Keratinocyte (primary cell): ENCODE measurements around the gene PRSS50. TPM values are rescaled to one million over a fixed set of nuclear protein-coding genes. Genes with fewer than 3 reads are reported as not detected.
A peak's percentile ranks its signal among the peaks of the same experiment; 100 is the strongest.
"Not testable (repeated sequence)": the region's sequence is repeated elsewhere in the genome, so short reads cannot be mapped to it uniquely, and the experiment has no call there.

Source experiments
- DNase-seq: peaks from one replicate; pipeline ENCODE4 v3.0.0-alpha.2; 2011; ENCODE audit warnings: low read depth, missing footprints, low spot score
- FAIRE-seq: peaks from 2 replicates; lab custom pipeline; 2011; peaks lifted over from hg19 to GRCh38; lab: Jason Lieb, UNC
- H2AFZ ChIP-seq: 2 replicates; pipeline ENCODE4 v1.6.0; 2012; ENCODE audit warnings: low read length, control low read depth, inconsistent platforms; ENCODE audit not compliant: control insufficient read depth
- H3K27ac ChIP-seq: 2 replicates; pipeline ENCODE4 v1.5.1; 2011; ENCODE audit warnings: low read length; ENCODE audit not compliant: control insufficient read depth, insufficient read depth
- H3K27me3 ChIP-seq: 3 replicates; pipeline ENCODE4 v1.6.0; 2011; ENCODE audit warnings: low read length; ENCODE audit not compliant: control insufficient read depth, insufficient read depth; ENCODE audit errors: extremely low read depth
- H3K36me3 ChIP-seq, 2 experiments: 2 replicates in 1 of 2; 3 replicates in 1 of 2; pipeline ENCODE4 v1.5.1; 2011; ENCODE audit warnings: low read length in 2 of 2, mild to moderate bottlenecking in 1 of 2; ENCODE audit not compliant: control insufficient read depth in 2 of 2, insufficient read depth in 2 of 2; ENCODE audit errors: extremely low read depth in 1 of 2
- H3K4me1 ChIP-seq: 3 replicates; pipeline ENCODE4 v1.5.1; 2011; ENCODE audit warnings: low read length; ENCODE audit not compliant: control insufficient read depth, insufficient read depth; ENCODE audit errors: extremely low read depth
- H3K4me2 ChIP-seq: 3 replicates; pipeline ENCODE4 v1.6.0; 2011; ENCODE audit warnings: low read depth, low read length; ENCODE audit not compliant: control insufficient read depth, insufficient read depth; ENCODE audit errors: extremely low read depth
- H3K4me3 ChIP-seq, 3 experiments: fragments of 200-600 bp in 1 of 3; sonication (generic) in 1 of 3; 2 replicates in 2 of 3; 3 replicates in 1 of 3; pipeline ENCODE4 v1.5.1; 2011 to 2016; ENCODE audit warnings: low read length in 3 of 3, mild to moderate bottlenecking in 3 of 3, control low read depth in 2 of 3, inconsistent platforms in 1 of 3, low read depth in 1 of 3, mixed read lengths in 1 of 3, mixed run types in 1 of 3, moderate library complexity in 1 of 3; ENCODE audit not compliant: control insufficient read depth in 2 of 3, insufficient read depth in 2 of 3; ENCODE audit errors: extremely low read depth in 1 of 3
- H3K79me2 ChIP-seq: 2 replicates; pipeline ENCODE4 v1.6.0; 2012; ENCODE audit warnings: low read length; ENCODE audit not compliant: control insufficient read depth, insufficient read depth
- H3K9ac ChIP-seq: 3 replicates; pipeline ENCODE4 v1.6.0; 2011; ENCODE audit warnings: low read length; ENCODE audit not compliant: control insufficient read depth, insufficient read depth; ENCODE audit errors: extremely low read depth
- H3K9me1 ChIP-seq: 3 replicates; pipeline ENCODE4 v1.6.0; 2011; ENCODE audit warnings: low read length; ENCODE audit not compliant: control insufficient read depth, insufficient read depth; ENCODE audit errors: extremely low read depth
- H3K9me3 ChIP-seq: 2 replicates; pipeline ENCODE4 v1.5.1; 2012; ENCODE audit warnings: low read depth, low read length; ENCODE audit not compliant: control insufficient read depth
- H4K20me1 ChIP-seq: 3 replicates; pipeline ENCODE4 v1.6.0; 2011; ENCODE audit warnings: low read length; ENCODE audit not compliant: control insufficient read depth, insufficient read depth; ENCODE audit errors: extremely low read depth
- CTCF ChIP-seq, 3 experiments: IDR thresholded peaks in 1 of 3; conservative IDR thresholded peaks in 1 of 3; optimal IDR thresholded peaks in 1 of 3; 2 replicates in 2 of 3; 3 replicates in 1 of 3; pipeline versions ENCODE3 to v1.5.1; 2011; ENCODE audit warnings: low read length in 3 of 3, mild to moderate bottlenecking in 3 of 3, moderate library complexity in 2 of 3, control low read depth in 1 of 3, inconsistent platforms in 1 of 3; ENCODE audit not compliant: insufficient read depth in 2 of 3; ENCODE audit errors: extremely low read depth in 1 of 3
- EZH2 ChIP-seq: IDR thresholded peaks from one replicate; pipeline ENCODE4 v1.6.1; 2012; ENCODE audit warnings: inconsistent platforms, mild to moderate bottlenecking, low read length, moderate library complexity
- dilution Hi-C: fragments of 300-500 bp; cut with MboI; formaldehyde crosslinking; loops from one replicate; pipeline ENCODE4 v1.7.0; 2020; ENCODE audit warnings: low sequenced_read_pairs; ENCODE audit not compliant: extremely low pct_ligation_motif_present
- polyA plus RNA-seq, 5 experiments: library from polyadenylated mRNA; depleted of rRNA in 3 of 5; stranded (reverse) in 3 of 5; stranded (forward) in 1 of 5; unstranded in 1 of 5; fragments of >200 nt; gene quantifications; 1 replicate in 1 of 5; 2 replicates in 3 of 5; 3 replicates in 1 of 5; pipeline versions ENCODE4 v1.2.1 to v1.2.3, GENCODE V29; 2011 to 2012; ENCODE audit warnings: missing spikeins in 2 of 5, low read depth in 1 of 5, low replicate concordance in 1 of 5

Gene PRSS50
- polyA plus RNA-seq, 1 donor (not counting 4 experiments of a cell fraction or from before 2014, with no cell fraction given): not detected

GRCh38 chr3:46705022-46705530, 12.6 kb downstream of the PRSS50 start:
- Histone ChIP-seq H3K36me3 (no peaks in the 10 kb centered on the region), H3K27me3 (peaks cover 33% of the 10 kb centered on the region), H3K9me1 (no peaks in the 10 kb centered on the region), H3K27ac (no peak overlapping the region), H3K9me3 (no peaks in the 10 kb centered on the region), H3K79me2 (no peaks in the 10 kb centered on the region), H3K4me3 (no peak overlapping the region), H4K20me1 (no peaks in the 10 kb centered on the region), H3K4me1 (no peaks in the 10 kb centered on the region), H3K4me2 (no peak overlapping the region), H2AFZ (no peak overlapping the region), H3K9ac (no peak overlapping the region)
- DNase-seq (no peak), FAIRE-seq (peak; percentile 95)
- dilution Hi-C loops: no loop called here
- TF ChIP-seq CTCF (optimal IDR thresholded peaks at IDR 0.05 in 1 of 3, IDR thresholded peaks at IDR 0.05 in 1 of 3, conservative IDR thresholded peaks at IDR 0.05 in 1 of 3; ENCODE audit: extremely low read depth in 1 of 3, insufficient read depth in 2 of 3, low read length in 3 of 3): peak in 2 of 3 experiments; percentile 86 to 95
- no peak for TF ChIP-seq EZH2

GRCh38 chr3:46704346-46704745, 13.3 kb downstream of the PRSS50 start:
- H3K4me3 ChIP-seq, H3K4me1 ChIP-seq, H3K27ac ChIP-seq, H3K9ac ChIP-seq, H3K36me3 ChIP-seq, DNase-seq, H3K9me1 ChIP-seq, FAIRE-seq, H3K4me2 ChIP-seq, H4K20me1 ChIP-seq, H3K79me2 ChIP-seq, H3K9me3 ChIP-seq, H2AFZ ChIP-seq, dilution Hi-C loops: not testable (repeated sequence)
- peaks cover 33% of the 10 kb centered on the region for H3K27me3 ChIP-seq

GRCh38 chr3:46703013-46703520, 14.6 kb downstream of the PRSS50 start:
- no peak for DNase-seq
- H4K20me1 ChIP-seq: no peaks in the 10 kb centered on the region
- no peak for FAIRE-seq
- no peak overlapping the region for H2AFZ ChIP-seq
- TF ChIP-seq EZH2 (no peak), CTCF (optimal IDR thresholded peaks at IDR 0.05 in 1 of 3, IDR thresholded peaks at IDR 0.05 in 1 of 3, conservative IDR thresholded peaks at IDR 0.05 in 1 of 3; ENCODE audit: extremely low read depth in 1 of 3, insufficient read depth in 2 of 3, low read length in 3 of 3) (no peak)
- dilution Hi-C loops: no loop called here
- no peak overlapping the region for H3K4me3 ChIP-seq
- no peaks in the 10 kb centered on the region for H3K9me3 ChIP-seq
- no peaks in the 10 kb centered on the region for H3K4me1 ChIP-seq
- peaks cover 33% of the 10 kb centered on the region for H3K27me3 ChIP-seq
- no peak overlapping the region for H3K9ac ChIP-seq
- H3K27ac ChIP-seq: no peak overlapping the region
- no peak overlapping the region for H3K4me2 ChIP-seq
- H3K9me1 ChIP-seq: no peaks in the 10 kb centered on the region
- H3K79me2 ChIP-seq: no peaks in the 10 kb centered on the region
- no peaks in the 10 kb centered on the region for H3K36me3 ChIP-seq
